ENCODE data around the gene TBL1X. TPM values are rescaled to one million over a fixed set of nuclear protein-coding genes. Genes with fewer than 3 reads are reported as not detected.
"Not testable (repeated sequence)": the region's sequence is repeated elsewhere in the genome, so short reads cannot be mapped to it uniquely, and the experiment has no call there.

TBL1X gene
- total and polyA plus RNA-seq, 2 of the 4 experiments (the other 2 are of a cell fraction) = 16.2 to 20.8 TPM

DNA sequence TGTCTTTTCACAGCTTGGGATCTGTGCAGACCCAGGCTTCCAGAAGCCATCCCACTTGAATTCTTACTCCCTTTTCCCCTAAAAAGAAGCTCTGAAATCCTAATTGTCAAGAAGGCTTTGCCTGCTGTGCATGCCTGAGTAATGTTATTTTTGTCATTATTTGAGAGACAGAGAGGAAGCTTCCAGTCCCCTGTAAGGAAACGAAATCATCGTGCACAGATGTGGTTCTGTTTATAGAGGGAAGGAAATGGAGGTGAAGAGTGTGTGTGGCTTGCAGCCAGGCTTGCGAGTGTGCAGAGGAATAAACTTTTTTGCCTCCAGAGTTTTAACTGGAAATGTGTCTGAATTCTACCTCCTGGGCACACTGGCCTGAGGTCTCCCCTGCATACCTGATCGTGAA lies 70.2 kb downstream of the TBL1X start:
- Histone ChIP-seq H3K4me1 (ENCODE audit: control insufficient read depth, insufficient read depth, low read length) (peaks cover 21% of the 10 kb centered on the region), H3K4ac (ENCODE audit: low read depth, low read length) (no peak overlapping the region), H2BK15ac (ENCODE audit: low read depth, low read length) (no peak overlapping the region), H2BK5ac (ENCODE audit: low read depth, low read length, poor library complexity, severe bottlenecking) (no peak overlapping the region), H4K8ac (ENCODE audit: low read depth in 2 of 2, low read length in 2 of 2) (no peak overlapping the region), H3K9ac (ENCODE audit: low read depth, low read length) (no peak overlapping the region), H3K56ac (ENCODE audit: extremely low read depth, insufficient read depth, low read length) (no peak overlapping the region), H3K79me1 (ENCODE audit: low read depth in 1 of 2, low read length in 2 of 2) (peaks cover 35 to 64% of the 10 kb centered on the region in 2 experiments), H3K4me3 (ENCODE audit: insufficient read depth, low read depth, low read length) (no peak overlapping the region), H3K18ac (ENCODE audit: low read depth, low read length) (no peak overlapping the region), H3K14ac (replicated peaks; ENCODE audit: low read depth, low read length) (no peak overlapping the region), H2BK120ac (ENCODE audit: low read depth, low read length) (no peak overlapping the region), H3K27me3 (ENCODE audit: control insufficient read depth, insufficient read depth, low read length) (no peaks in the 10 kb centered on the region), H3K23ac (ENCODE audit: low read depth, low read length) (no peak overlapping the region), H3K4me2 (ENCODE audit: low read depth, low read length) (peak overlapping the region; percentile 1; the same call in 1 of the 2 replicates), H4K91ac (ENCODE audit: insufficient read depth, low read depth, low read length) (no peak overlapping the region), H3K9me3 (ENCODE audit: control insufficient read depth, insufficient read depth, low read length) (no peaks in the 10 kb centered on the region), H3K36me3 (ENCODE audit: control insufficient read depth, insufficient read depth, low read length) (no peaks in the 10 kb centered on the region; the same call in 1 of the 2 replicates), H2AK9ac (replicated peaks; ENCODE audit: low read depth, low read length, poor library complexity) (no peak overlapping the region), H4K5ac (ENCODE audit: low read depth, low read length) (no peak overlapping the region), H4K20me1 (ENCODE audit: insufficient read depth, low read length) (peaks cover 8% of the 10 kb centered on the region; the same call in 1 of the 2 replicates), H2AK5ac (ENCODE audit: low read depth, low read length) (no peak overlapping the region), H3K9me1 (ENCODE audit: insufficient read depth, low read length) (peaks cover 2% of the 10 kb centered on the region; the same call in 1 of the 2 replicates), H2BK20ac (ENCODE audit: low read depth, low read length) (no peak overlapping the region), H2AFZ (replicated peaks; ENCODE audit: low read length, poor library complexity) (no peak overlapping the region), H3K27ac (ENCODE audit: insufficient read depth, low read length) (no peak overlapping the region)
- intact Hi-C loops (cut with micrococcal nuclease) (no loop called here), in situ Hi-C loops (cut with MboI; ENCODE audit: low sequenced_read_pairs) (no loop called here), dilution Hi-C loops (cut with HindIII; ENCODE audit: low sequenced_read_pairs, unreplicated experiment) (no loop called here)
- CTCF ChIA-PET = no interaction called here
- POLR2A ChIA-PET (ENCODE audit: unreplicated experiment) = no interaction called here
- WGBS, 2 experiments (ENCODE audit: extremely low coverage in 2 of 2, insufficient read length in 1 of 2) = 60% methylated on average over 1 of the region's 4 CpGs; no CpG with 5 or more reads in 1 of the 2 experiments
- no peak for TF ChIP-seq NFE2L2 (IDR thresholded peaks at IDR 0.05; ENCODE audit: low read depth, low read length)
- no peak for ATAC-seq (ENCODE audit: low read depth)
- no TSS peak for BruUV-seq (replicated peaks)
- peak; percentile 35 for DNase-seq

DNA sequence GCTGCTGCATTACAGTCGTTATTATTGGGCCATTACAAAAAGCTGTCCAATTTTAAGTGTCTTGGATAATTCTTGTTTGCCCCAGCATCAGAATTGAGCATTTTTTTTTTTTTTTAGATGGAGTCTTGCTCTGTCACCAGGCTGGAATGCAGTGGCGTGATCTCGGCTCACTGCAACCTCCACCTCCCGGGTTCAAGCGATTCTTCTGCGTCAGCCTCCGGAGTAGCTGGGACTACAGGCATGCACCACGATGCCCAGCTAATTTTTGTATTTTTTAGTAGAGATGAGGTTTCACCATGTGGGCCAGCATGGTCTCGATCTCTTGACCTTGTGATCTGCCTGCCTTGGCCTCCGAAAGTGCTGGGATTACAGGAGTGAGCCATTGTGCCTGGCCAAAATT lies 71.3 kb downstream of the TBL1X start:
- H3K4me1 ChIP-seq (ENCODE audit: control insufficient read depth, insufficient read depth, low read length) = peaks cover 21% of the 10 kb centered on the region
- dilution Hi-C loops (cut with HindIII; ENCODE audit: low sequenced_read_pairs, unreplicated experiment); H3K36me3 ChIP-seq (ENCODE audit: control insufficient read depth, insufficient read depth, low read length); H3K4me3 ChIP-seq (ENCODE audit: insufficient read depth, low read depth, low read length); H3K9me3 ChIP-seq (ENCODE audit: control insufficient read depth, insufficient read depth, low read length); H2BK120ac ChIP-seq (ENCODE audit: low read depth, low read length); H2AFZ ChIP-seq (replicated peaks; ENCODE audit: low read length, poor library complexity); DNase-seq; H3K27ac ChIP-seq (ENCODE audit: insufficient read depth, low read length); H4K5ac ChIP-seq (ENCODE audit: low read depth, low read length); H2BK20ac ChIP-seq (ENCODE audit: low read depth, low read length); H4K8ac ChIP-seq (ENCODE audit: low read depth in 2 of 2, low read length in 2 of 2); POLR2A ChIA-PET (ENCODE audit: unreplicated experiment); H4K91ac ChIP-seq (ENCODE audit: insufficient read depth, low read depth, low read length); H3K27me3 ChIP-seq (ENCODE audit: control insufficient read depth, insufficient read depth, low read length); H3K56ac ChIP-seq (ENCODE audit: extremely low read depth, insufficient read depth, low read length); H3K23ac ChIP-seq (ENCODE audit: low read depth, low read length); H3K9me1 ChIP-seq (ENCODE audit: insufficient read depth, low read length); H2AK9ac ChIP-seq (replicated peaks; ENCODE audit: low read depth, low read length, poor library complexity); H3K4ac ChIP-seq (ENCODE audit: low read depth, low read length); H3K14ac ChIP-seq (replicated peaks; ENCODE audit: low read depth, low read length); H2AK5ac ChIP-seq (ENCODE audit: low read depth, low read length); ATAC-seq (ENCODE audit: low read depth); H2BK5ac ChIP-seq (ENCODE audit: low read depth, low read length, poor library complexity, severe bottlenecking); intact Hi-C loops (cut with micrococcal nuclease); BruUV-seq (replicated peaks); H2BK15ac ChIP-seq (ENCODE audit: low read depth, low read length); H3K9ac ChIP-seq (ENCODE audit: low read depth, low read length); in situ Hi-C loops (cut with MboI; ENCODE audit: low sequenced_read_pairs): not testable (repeated sequence)
- peak overlapping the region; percentile 64; the same call in 1 of the 2 replicates for H3K18ac ChIP-seq (ENCODE audit: low read depth, low read length)
- CTCF ChIA-PET = interaction anchor here (0.6 kb wide), 1 partner anchor 13 kb away, joined by 4 read pairs; no protein-coding TSS in a partner anchor
- peaks cover 35 to 67% of the 10 kb centered on the region in 2 experiments for H3K79me1 ChIP-seq (ENCODE audit: low read depth in 1 of 2, low read length in 2 of 2)
- H3K4me2 ChIP-seq (ENCODE audit: low read depth, low read length) = peak overlapping the region; percentile 51; the same call in 1 of the 2 replicates
- H4K20me1 ChIP-seq (ENCODE audit: insufficient read depth, low read length) = peaks cover 12% of the 10 kb centered on the region; the same call in 1 of the 2 replicates
- 93% methylated on average over 3 of the region's 10 CpGs; no CpG with 5 or more reads in 1 of the 2 experiments for WGBS, 2 experiments (ENCODE audit: extremely low coverage in 2 of 2, insufficient read length in 1 of 2)

All from IMR-90 (cell line).